NB4 (cell line): ENCODE measurements around the gene SLC37A1.

Source experiments
- CTCF ChIP-seq: IDR thresholded peaks from one replicate; pipeline ENCODE4 v1.5.1; 2012; ENCODE audit warnings: low read depth, low read length
- POLR2A ChIP-seq: IDR thresholded peaks from 2 replicates; pipeline ENCODE4 v1.6.1; 2011; ENCODE audit warnings: mild to moderate bottlenecking; ENCODE audit not compliant: insufficient read length; ENCODE audit errors: extremely low read depth

- no peak for TF ChIP-seq CTCF
- TF ChIP-seq POLR2A, result no peak
These were observed 73.4 kb downstream of the SLC37A1 start for GRCh38 chr21:42587036-42587435.
